ENCODE measurements around the gene PDLIM5. TPM values are rescaled to one million over a fixed set of nuclear protein-coding genes. Genes with fewer than 3 reads are reported as not detected.

Gene PDLIM5
- total RNA-seq, 1 experiment from 2014 or later: 27.2 TPM

- DNase-seq (ENCODE audit: low read depth): no peak
These were observed 31.4 kb upstream of the PDLIM5 start for GRCh38 chr4:94420356-94420755.

GRCh38 chr4:94426783-94427182, 25.0 kb upstream of the PDLIM5 start:
- no peak for DNase-seq (ENCODE audit: low read depth)

DNA sequence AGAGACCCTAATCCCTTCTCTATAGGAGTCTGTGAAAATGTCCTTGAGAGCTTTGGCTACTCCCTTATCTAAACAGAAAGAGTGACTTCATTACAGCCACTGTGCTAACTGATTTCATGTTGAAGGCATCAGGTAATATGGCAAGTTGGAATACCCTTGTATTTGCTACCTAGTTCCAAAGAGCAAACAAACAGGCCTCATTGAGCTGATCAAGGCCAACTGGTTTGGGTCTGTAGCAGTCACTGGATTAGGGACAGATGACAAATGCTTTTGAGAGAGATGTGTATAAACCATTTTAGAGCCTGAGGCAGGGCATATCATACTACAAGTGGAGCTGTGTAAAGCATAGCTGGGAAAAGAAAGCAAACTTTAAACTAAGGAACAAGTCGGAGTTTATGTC, 22.9 kb upstream of the PDLIM5 start:
- DNase-seq (ENCODE audit: low read depth): no peak

DNA sequence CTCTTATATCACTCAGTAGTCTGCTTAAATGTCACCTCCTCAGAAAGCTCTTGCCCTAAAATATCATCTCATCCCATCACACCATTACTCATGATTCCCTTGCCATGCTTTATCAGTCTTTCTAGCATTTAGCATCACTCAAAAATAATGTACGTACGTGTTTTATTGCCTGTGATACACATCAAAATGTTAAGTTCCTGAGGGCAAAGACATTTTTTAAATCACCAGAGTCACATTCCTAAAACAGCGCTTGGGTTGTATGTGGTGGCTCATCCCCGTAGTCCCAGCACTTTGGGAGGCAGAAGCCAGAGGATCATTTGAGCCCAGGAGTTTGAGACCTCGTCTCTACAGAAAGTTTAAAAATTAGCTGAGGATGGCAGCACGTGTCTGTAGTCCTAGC, 21.3 kb upstream of the PDLIM5 start:
- no peak for DNase-seq (ENCODE audit: low read depth)

DNA sequence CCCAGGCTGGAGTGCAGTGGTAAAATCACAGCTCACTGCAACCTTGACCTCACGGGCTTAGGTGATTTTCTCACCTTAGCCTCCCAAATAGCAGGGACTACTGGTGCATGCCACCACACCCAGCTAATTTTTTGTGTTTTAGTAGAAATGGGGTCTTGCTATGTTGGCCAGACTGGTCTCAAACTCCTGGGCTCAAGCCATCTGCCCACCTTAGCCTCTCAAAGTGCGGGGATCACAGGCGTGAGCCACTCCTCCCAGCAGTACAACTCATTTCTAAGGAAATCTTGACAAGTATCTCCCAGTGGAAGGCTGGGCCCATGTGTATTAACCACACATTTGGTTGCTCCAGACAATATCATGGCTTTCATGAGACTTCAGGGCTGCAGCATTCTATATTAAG, 20.4 kb upstream of the PDLIM5 start:
- DNase-seq (ENCODE audit: low read depth): no peak

GRCh38 chr4:94434505-94434904, 17.2 kb upstream of the PDLIM5 start:
- no peak for DNase-seq (ENCODE audit: low read depth)

DNA sequence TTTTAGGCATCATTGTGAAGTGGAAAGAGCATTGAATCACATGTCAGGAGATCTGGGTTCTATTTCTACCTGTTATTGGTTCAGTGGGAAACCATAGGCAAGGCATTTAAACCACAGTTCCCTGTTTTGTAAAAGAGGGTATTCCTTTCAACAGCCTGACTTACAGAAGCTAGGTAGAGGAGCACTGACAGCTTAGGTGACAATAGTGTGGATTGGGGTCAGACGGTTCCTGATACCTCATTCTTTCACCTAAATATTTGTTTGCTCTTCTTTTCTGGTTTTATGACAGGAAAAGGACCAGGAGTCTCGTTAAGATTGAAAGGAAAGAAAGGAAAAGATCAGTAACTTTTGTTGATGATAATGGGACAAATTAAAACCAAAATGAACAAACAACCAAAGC, 15.9 kb upstream of the PDLIM5 start:
- DNase-seq (ENCODE audit: low read depth): no peak

DNA sequence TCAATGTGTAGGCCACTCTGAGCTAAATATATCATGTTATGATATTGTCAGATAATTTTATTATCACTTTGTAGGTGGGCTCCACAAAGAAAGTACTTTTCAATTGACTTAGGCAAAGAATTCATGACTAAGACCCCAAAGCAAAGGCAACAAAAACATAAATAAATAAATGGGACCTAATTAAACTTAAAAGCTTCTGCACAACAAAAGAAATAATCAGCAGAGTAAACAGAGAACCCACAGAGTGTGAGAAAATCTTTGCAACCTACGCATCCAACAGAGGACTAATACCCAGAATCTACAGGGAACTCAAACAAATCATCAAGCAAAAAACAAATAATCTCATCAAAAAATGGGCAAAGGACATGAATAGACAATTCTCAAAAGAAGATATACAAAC, 15.2 kb upstream of the PDLIM5 start:
- no peak for DNase-seq (ENCODE audit: low read depth)

GRCh38 chr4:94439606-94440005, 12.1 kb upstream of the PDLIM5 start:
- no peak for DNase-seq (ENCODE audit: low read depth)

DNA sequence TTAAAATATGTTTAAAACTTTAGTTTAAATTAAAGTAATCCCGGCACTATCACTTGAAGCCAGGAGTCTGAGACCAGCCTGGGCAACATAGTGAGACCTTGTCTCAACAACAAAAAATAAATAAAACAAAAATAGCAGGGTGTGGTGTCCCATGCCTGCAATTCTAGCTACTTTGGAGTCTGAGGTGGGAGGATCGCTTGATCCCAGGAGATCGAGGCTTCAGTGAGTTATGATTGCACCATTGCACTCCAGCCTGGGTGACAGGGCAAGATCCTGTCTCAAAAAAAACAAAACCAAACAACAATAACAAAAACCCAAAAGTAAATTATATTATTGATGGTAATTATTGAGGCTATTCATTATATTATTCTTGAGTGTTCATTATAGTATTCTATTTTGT, 9.9 kb upstream of the PDLIM5 start:
- DNase-seq (ENCODE audit: low read depth): no peak

DNA sequence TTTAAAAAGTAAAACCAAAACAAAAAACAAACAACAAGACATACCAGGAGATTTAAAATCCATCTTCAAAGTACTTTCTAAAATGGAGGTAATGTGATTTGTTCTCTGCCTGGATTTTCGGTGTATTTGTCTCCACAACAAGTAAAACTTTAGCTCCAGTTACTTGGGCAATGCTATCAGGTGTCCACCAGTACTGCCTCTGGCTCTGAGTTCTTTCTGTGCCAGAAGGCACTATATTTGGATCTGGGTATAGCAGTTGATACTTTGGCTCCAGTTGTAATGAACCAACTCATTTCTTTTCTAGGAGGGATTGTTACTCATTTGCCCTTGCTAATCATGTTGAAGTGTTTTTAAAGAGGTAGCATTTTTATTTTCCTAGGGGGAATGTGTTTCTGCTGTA, 9.5 kb upstream of the PDLIM5 start:
- DNase-seq (ENCODE audit: low read depth): no peak

DNA sequence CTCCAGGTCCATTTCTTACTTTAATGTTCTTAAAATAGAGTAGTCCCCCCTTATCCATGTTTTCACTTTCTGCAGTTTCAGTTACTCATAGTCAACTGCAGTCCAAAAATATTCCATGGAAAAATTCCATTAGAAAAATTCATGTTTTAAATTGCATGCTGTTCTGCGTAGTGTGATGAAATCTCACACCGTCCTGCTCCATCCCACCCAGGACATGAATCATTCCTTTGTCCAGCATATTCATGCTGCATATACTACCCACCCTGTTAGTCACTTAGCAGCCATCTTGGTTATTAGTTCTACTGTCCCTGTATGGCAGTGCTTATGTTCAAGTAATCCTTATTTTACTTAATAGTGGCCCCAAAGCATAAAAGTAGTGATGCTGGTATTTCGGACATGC, 5.4 kb upstream of the PDLIM5 start:
- DNase-seq (ENCODE audit: low read depth): peak; percentile 69

- DNase-seq (ENCODE audit: low read depth): no peak
These were observed 3.9 kb upstream of the PDLIM5 start for GRCh38 chr4:94447754-94448411.

DNA sequence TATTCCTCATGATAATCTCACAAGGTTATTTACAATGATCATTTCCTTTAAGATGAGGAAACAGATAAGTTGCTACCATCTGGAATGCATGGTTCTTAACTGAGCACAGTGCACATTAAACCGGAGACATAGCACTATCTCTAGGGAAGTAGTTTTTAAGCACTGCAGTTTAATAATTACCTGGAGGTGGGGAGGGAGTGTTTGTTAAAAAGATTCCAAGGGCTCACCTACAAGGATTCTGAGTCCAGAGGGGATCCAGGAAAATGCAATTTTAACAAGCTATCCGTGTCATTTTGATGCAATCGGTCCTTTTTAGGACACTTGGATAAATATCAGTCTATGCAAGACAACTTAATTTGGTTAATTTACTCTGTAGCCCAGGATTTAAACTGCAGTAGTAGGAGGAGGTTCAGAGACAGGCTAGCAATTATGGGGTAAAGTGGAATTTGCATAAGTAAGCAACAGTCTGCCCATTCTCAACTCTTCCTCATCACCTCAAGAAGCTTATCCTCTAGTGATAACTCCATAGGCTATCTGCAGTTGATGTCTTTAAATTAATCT, 2.8 kb upstream of the PDLIM5 start:
- DNase-seq (ENCODE audit: low read depth): no peak

GRCh38 chr4:94451051-94451694, 569 bp upstream of the PDLIM5 start:
- DNase-seq (ENCODE audit: low read depth): no peak

- DNase-seq (ENCODE audit: low read depth): peak; percentile 80
These were observed 982 bp downstream of the PDLIM5 start for GRCh38 chr4:94452476-94453371.

DNA sequence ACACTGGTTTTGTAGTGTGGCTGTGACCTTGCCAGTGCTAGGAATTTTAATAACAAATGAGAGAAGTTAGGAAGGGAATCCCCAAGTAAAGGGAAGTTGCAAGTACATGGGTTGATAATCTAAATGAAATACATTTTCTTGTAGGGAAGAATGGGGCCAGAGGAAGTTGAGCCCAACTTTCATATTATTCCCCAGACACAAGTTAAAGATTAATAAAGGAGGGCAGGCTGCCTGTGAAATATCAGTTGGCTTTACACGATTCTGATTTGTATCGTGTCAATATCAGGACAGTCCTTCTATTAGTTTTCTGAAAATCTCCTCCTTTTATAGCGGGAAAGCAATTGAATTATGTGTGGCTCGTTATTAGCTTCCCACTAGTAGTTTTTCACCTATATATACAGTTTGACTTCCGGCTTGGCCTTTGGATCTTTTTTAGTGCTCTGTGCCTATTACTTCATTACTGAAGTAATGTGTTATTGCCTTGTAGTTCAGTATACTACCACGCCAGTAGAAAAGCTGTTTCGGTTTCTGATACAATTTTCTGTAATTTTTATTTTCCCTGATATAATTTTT, 1.7 kb downstream of the PDLIM5 start:
- peak; percentile 21 for DNase-seq (ENCODE audit: low read depth)

- DNase-seq (ENCODE audit: low read depth): peak; percentile 24
These were observed 2.7 kb downstream of the PDLIM5 start for GRCh38 chr4:94454405-94454804.

DNA sequence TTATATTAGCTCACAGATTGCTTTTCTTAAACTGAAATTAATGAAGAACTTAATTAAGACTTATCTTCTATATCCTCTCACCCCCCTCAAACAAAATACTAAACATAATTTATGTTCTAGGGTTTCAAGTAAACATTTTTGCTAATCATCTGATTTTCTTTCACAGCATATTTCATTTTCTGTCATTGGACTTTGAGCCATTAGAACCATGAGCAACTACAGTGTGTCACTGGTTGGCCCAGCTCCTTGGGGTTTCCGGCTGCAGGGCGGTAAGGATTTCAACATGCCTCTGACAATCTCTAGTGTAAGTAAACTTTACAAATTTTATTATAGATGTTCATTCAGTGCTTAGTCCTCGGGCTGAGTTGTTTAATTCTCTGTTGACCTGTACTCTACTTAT, 3.3 kb downstream of the PDLIM5 start:
- no peak for DNase-seq (ENCODE audit: low read depth)

DNA sequence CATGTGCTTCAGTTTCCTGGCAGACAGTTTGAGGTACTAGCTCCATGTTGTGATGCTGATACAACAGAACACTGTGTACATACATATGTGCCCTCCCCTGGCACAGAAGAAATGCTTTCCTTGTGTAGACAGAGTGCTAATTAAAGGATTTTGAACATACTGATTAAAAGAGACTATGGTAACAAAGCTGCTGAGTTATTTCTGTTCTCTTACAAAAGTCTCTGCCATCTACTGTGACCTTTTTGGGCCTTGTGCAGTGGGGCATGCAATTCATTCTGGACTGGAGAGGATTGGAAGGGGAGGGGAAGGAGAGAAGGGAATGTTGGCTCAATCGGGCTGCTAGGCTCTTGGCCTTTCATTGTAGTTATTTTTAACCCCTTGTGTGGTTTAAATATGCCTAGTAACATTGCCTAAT, 6.0 kb downstream of the PDLIM5 start:
- no peak for DNase-seq (ENCODE audit: low read depth)

DNA sequence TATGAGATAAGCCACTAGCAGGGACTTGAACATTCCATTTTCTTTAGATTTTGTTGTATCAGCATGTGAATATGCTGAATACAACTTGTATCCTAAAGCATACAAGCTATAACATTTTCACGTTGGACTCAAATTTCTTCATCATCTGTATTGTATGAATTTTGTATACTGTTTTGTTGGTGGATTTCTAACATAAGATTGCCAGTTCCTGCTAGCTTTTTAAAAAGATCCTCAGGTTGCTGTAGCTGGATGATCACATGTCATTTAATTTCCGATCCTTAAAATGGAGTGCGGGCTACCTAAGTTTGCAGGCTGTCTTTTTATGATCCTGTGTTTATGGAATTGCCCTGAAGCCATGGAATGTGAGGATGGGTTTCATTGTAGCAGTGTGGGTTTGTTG, 6.9 kb downstream of the PDLIM5 start:
- no peak for DNase-seq (ENCODE audit: low read depth)

Measured in HT1080 (cell line).